ENCODE measurements around the gene PPP6R1.

The PPP6R1 gene

GRCh38 chr19:55287361-55288079 lies 28.7 kb upstream of the PPP6R1 start:
- H3K27ac ChIP-seq, result no peak overlapping the region
- TF ChIP-seq CTCF (conservative IDR thresholded peaks at IDR 0.05) (no peak), ZFX (IDR thresholded peaks at IDR 0.05) (no peak)

GRCh38 chr19:55285229-55285890 lies 26.5 kb upstream of the PPP6R1 start:
- no peak overlapping the region for H3K27ac ChIP-seq
- TF ChIP-seq ZFX (IDR thresholded peaks at IDR 0.05) (no peak), CTCF (conservative IDR thresholded peaks at IDR 0.05) (no peak)

GRCh38 chr19:55284405-55285058 lies 25.7 kb upstream of the PPP6R1 start:
- TF ChIP-seq ZFX (IDR thresholded peaks at IDR 0.05) (no peak), CTCF (conservative IDR thresholded peaks at IDR 0.05) (no peak)
- no peak overlapping the region for H3K27ac ChIP-seq

- no peak within 1 kb of the TSS for H3K27ac ChIP-seq
- TF ChIP-seq CTCF (conservative IDR thresholded peaks at IDR 0.05), result no peak
- no peak for TF ChIP-seq ZFX (IDR thresholded peaks at IDR 0.05)
These were observed 24.9 kb upstream of the PPP6R1 start, which contains the start of gene BRSK1 for GRCh38 chr19:55283548-55284377. TSS of gene BRSK1 (plus strand) at chr19:55283997. CDS start at chr19:55284443, 446 bp downstream.

GRCh38 chr19:55279770-55280643 lies 21.2 kb upstream of the PPP6R1 start, which contains the start of gene HSPBP1:
TSS of gene HSPBP1 (minus strand) at chr19:55280110. CDS start at chr19:55279608, 502 bp downstream.
- no peak for TF ChIP-seq ZFX (IDR thresholded peaks at IDR 0.05)
- TF ChIP-seq CTCF (conservative IDR thresholded peaks at IDR 0.05), result no peak
- H3K27ac ChIP-seq, result peak within 1 kb of the TSS; percentile 68

GRCh38 chr19:55279340-55279739 lies 20.5 kb upstream of the PPP6R1 start:
- TF ChIP-seq ZFX (IDR thresholded peaks at IDR 0.05), result no peak

More at GRCh38 chr19:55279340-55279739, 20.5 kb upstream of the PPP6R1 start:
- H3K27ac ChIP-seq, result peak overlapping the region; percentile 68
